ENCODE measurements around the gene SH3PXD2A.

Gene SH3PXD2A

GRCh38 chr10:103572347-103573204 is 282.8 kb downstream of the SH3PXD2A start:
- no peak overlapping the region for H3K4me3 ChIP-seq (ENCODE audit: low read depth, low read length)

DNA sequence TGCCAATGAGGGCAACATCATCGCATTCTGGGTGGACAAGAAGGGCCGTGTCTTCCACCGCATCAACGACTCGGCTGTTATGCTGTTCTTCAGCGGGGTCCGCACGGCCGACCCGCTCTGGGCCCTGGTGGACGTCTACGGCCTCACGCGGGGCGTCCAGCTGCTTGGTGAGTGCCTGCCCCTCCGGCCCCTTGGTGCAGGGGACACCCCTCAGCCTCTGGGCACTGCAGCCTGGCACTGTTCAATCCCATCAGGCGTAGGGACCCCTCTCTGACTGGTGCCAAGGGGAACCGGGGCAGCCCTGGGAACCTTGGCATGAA is 283.8 kb downstream of the SH3PXD2A start:
- H3K4me3 ChIP-seq (ENCODE audit: low read depth, low read length): no peak overlapping the region
- in situ Hi-C loops (cut with HindIII; ENCODE audit: low sequenced_read_pairs): no loop called here
- DNase-seq (ENCODE audit: low read depth): no peak
- TF ChIP-seq CTCF (IDR thresholded peaks at IDR 0.05; ENCODE audit: low read depth, low read length, missing control alignments): no peak

More at GRCh38 chr10:103572347-103573204, 282.8 kb downstream of the SH3PXD2A start:
- in situ Hi-C loops (cut with HindIII; ENCODE audit: low sequenced_read_pairs): no loop called here
- DNase-seq (ENCODE audit: low read depth): no peak
- no peak for TF ChIP-seq CTCF (IDR thresholded peaks at IDR 0.05; ENCODE audit: low read depth, low read length, missing control alignments)

DNA sequence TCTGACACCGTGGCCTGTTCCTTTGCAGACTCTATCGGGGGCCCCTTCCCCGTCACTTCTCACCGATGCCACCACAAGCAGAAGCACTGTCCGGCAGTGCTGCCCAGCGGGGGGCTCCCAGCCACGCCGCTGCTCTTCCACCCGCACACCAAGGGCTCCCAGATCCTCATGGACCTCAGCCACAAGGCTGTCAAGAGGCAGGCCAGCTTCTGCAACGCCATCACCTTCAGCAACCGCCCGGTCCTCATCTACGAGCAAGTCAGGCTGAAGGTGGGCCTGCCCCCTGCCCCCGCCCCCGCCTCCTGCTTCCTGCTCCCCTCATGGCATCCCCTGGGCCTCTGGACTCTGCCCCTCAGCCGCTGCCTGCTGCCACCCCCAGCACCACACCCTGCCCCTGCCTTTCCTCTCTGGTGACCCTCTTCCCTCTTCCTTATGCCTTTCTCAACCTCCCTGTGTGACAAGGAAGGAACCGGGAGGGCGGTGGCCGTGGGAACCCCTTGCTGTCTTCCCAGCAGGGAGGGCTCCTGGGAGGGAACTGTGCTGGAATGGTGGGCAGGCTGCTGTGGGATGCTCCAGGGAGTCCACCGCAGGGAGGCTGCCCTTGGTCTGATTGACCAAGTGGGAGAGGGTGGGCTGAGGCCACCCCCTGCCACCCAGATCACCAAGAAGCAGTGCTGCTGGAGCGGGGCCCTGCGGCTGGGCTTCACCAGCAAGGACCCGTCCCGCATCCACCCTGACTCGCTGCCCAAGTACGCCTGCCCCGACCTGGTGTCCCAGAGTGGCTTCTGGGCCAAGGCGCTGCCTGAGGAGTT is 284.3 kb downstream of the SH3PXD2A start:
- DNase-seq (ENCODE audit: low read depth): no peak
- TF ChIP-seq CTCF (IDR thresholded peaks at IDR 0.05; ENCODE audit: low read depth, low read length, missing control alignments): no peak
- no peak overlapping the region for H3K4me3 ChIP-seq (ENCODE audit: low read depth, low read length)
- in situ Hi-C loops (cut with HindIII; ENCODE audit: low sequenced_read_pairs): no loop called here

- in situ Hi-C loops (cut with HindIII; ENCODE audit: low sequenced_read_pairs): no loop called here
- DNase-seq (ENCODE audit: low read depth): no peak
- no peak overlapping the region for H3K4me3 ChIP-seq (ENCODE audit: low read depth, low read length)
- TF ChIP-seq CTCF (IDR thresholded peaks at IDR 0.05; ENCODE audit: low read depth, low read length, missing control alignments): no peak
Measured at GRCh38 chr10:103569896-103570295, 285.5 kb downstream of the SH3PXD2A start.

DNA sequence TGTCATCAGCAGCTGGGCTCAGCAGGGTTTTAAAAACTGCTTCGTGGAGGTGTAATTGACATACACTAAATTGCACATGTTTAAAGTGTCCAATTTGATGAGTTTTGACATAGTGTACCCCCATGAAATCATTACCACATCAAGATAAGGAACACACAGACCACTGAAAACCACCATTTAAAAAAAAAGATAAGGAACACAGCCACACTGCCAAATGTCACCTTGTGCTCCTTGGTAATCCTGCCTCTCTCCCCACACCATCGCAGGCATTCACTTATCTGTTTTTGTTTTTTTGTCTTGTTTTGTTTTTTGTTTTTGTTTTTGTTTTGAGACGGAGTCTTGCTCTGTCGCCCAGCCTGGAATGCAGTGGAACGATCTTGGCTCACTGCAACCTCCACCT is 286.9 kb downstream of the SH3PXD2A start:
- no peak overlapping the region for H3K4me3 ChIP-seq (ENCODE audit: low read depth, low read length)
- TF ChIP-seq CTCF (IDR thresholded peaks at IDR 0.05; ENCODE audit: low read depth, low read length, missing control alignments): no peak
- in situ Hi-C loops (cut with HindIII; ENCODE audit: low sequenced_read_pairs): no loop called here
- DNase-seq (ENCODE audit: low read depth): no peak

DNA sequence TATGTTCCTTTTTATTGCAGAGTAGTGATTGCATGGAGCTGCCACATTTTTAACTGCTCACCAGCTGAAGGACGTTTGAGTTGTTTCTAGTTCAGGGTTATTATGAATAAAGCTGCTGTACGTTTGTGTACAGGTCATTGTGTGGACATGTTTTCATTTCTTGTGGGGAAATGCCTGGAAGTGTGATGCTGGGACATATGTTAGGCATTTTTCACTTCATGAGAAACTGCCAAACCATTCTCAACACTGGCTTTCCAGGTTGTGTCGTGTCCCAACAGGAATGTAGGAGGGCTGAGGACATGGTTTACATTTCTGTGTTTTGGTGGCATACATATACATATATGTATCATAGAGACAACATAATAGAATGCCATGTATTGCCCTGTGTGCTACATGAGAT is 288.8 kb downstream of the SH3PXD2A start:
- in situ Hi-C loops (cut with HindIII; ENCODE audit: low sequenced_read_pairs): no loop called here
- TF ChIP-seq CTCF (IDR thresholded peaks at IDR 0.05; ENCODE audit: low read depth, low read length, missing control alignments): no peak
- H3K4me3 ChIP-seq (ENCODE audit: low read depth, low read length): no peak overlapping the region
- no peak for DNase-seq (ENCODE audit: low read depth)

Data from astrocyte of the cerebellum (primary cell).